GM12892 (cell line): ENCODE results near the gene SNHG17.
"Not testable (repeated sequence)": the region's sequence is repeated elsewhere in the genome, so short reads cannot be mapped to it uniquely, and the experiment has no call there.

Source experiments
- DNase-seq: peaks from one replicate; pipeline ENCODE4 v3.0.0; 2011; ENCODE audit not compliant: insufficient read length
- FAIRE-seq: peaks from 2 replicates; lab custom pipeline; 2011; peaks lifted over from hg19 to GRCh38; lab: Jason Lieb, UNC
- POLR2A ChIP-seq: IDR thresholded peaks from 2 replicates; pipeline ENCODE4 v1.6.1; 2011; ENCODE audit warnings: low read depth, low read length, control low read depth
- POLR2AphosphoS5 ChIP-seq: IDR thresholded peaks from 2 replicates; pipeline ENCODE4 v1.6.1; 2011; ENCODE audit warnings: low read depth, low read length, control low read depth
- TAF1 ChIP-seq: IDR thresholded peaks from 2 replicates; pipeline ENCODE4 v1.6.1; 2011; ENCODE audit warnings: low read depth, mild to moderate bottlenecking, control low read depth, low read length, borderline replicate concordance

SNHG17 gene

DNA sequence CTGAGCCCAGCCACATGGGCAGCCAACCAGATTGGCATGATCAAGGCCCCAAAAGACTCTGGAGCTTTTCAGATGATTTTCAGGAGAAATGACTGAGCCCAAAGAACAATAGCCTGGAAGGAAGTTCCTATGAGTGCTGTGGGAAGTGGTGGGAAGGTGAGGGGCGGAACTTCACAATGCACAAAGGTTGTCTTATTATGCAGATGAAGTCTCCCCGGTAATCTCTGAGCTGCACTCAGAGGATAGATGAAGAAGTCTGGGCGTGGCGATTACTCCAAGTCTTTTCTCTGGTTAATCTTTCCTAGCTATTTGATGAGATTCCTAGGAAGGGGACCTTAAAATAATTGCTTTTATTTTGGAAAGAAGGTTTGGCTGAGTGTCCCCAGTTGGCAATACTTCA is 52.0 kb downstream of the SNHG17 start:
- TF ChIP-seq TAF1 (no peak), POLR2AphosphoS5 (no peak), POLR2A (no peak)
- no peak for FAIRE-seq
- DNase-seq = no peak

DNA sequence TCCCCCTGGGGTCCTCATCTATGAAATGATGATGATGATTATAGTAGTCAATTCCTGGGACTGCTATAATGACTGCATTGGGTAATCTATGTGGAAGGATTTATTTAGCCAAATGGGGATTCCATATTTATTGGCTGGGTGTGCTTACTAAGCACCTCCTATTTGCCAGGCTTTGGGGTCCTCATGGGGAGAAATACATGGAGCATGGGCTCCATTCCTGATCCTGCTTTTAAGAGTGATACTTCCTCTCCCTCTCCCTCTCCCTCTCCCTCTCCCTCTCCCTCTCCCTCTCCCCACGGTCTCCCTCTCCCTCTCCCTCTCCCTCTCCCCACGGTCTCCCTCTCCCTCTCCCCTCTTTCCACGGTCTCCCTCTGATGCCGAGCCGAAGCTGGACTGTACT is 57.3 kb downstream of the SNHG17 start:
- FAIRE-seq, DNase-seq: not testable (repeated sequence)

DNA sequence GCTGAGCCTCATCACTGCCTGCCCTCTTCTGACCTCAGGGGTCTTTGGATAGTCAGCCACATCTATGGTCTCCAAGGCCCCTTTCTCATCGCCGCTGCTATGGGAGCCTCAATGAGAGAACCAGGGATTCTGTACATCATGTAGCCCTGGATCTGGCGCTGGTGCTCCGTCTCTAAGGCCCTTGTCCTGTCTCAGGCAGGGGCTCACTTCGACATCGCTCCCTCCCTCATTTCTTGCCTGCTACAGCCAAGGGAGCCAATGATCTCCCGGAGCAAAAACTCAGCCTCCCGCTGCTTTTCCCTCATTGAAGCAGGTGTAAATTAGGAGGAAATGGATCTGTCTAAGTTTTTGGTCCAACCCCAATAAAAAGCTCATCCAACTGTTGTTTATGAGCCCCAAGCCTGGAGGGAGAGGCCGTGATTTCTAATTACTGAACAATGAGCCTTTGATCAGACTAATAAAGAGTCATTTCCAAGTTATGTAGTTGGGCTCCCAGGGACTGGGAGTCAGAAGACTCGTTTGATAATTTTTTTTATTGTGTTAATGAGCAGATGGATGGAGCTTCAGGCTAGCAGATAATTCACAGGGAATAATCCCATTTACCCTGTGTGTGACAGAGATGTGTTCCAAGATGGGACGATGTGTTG is 58.0 kb downstream of the SNHG17 start:
- no peak for DNase-seq
- no peak for TF ChIP-seq POLR2A
- no peak for TF ChIP-seq POLR2AphosphoS5
- no peak for TF ChIP-seq TAF1
- FAIRE-seq = no peak

DNA sequence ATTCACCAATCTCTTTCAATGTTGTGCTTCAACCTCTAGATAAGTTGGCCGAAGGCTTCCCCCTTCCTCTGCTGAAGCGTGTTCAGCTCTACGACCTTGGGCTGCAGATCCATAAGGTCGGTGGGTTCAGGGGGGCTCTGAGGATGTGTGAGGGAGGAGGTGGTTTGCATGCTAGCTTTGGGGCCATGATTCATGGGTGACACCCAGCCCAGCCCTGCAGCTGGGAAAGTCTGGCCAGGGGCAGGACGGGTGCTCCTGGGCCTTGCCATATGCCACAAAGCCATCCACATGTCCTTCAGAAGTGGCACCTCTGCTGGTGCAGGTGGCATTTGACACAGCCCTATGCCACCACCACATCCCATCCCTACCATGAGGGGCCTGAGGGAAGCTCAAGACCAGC is 61.2 kb downstream of the SNHG17 start:
- FAIRE-seq (no peak), DNase-seq (no peak)

DNA sequence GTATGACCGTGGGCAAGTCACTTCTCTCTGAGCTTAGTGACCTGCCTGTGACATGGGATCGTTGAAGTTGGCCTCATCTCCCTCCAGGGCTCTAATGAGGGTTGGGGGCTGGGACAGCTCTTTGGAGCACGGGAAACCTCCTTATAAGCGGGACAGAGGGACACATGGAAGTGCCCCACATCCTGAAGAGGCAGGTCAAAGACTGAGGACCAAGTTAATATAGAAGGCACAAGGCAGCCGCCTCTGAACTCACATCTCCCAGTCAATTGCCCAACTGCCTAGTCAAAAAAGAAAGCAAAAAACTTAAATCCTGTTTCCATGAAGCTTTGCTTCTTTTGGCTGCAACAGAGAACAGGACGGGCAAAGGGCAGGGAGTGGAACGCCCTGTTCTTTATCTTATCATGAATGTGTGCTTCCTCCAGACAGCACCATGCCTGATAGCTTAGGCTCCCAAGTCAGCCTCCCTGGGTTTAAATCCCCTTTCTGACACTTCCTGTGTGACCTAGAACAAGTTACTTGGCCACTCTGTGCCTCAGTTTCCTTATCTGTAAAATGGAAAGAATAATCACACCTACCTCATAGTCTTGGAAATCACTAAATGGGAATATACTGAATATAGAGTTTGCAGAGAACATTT is 61.8 kb downstream of the SNHG17 start:
- DNase-seq (no peak), FAIRE-seq (no peak)
- no peak for TF ChIP-seq POLR2A
- no peak for TF ChIP-seq POLR2AphosphoS5
- TF ChIP-seq TAF1 = no peak

More for the DNA sequence above, 61.2 kb downstream of the SNHG17 start:
- TF ChIP-seq POLR2AphosphoS5 (no peak), TAF1 (no peak), POLR2A (no peak)

DNA sequence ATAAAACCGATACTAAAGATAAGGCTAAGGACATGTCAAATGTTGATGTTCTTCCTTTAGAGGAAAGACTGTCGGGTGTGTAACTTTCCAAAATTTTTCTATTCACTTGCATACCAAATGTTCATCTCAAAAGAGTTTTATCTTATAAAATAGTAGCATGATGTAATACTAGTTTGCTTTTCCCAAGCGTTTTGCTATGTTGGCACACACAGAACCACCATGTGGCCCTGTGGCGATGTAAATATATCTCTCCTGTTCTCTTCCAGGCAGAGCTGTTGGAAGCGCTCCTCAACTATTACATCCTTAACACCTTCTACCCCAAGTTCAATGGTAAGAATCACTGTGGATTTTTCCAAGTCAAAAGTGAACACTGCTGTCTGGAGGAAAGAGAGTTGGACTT is 62.3 kb downstream of the SNHG17 start:
- TF ChIP-seq TAF1 (no peak), POLR2A (no peak), POLR2AphosphoS5 (no peak)
- no peak for FAIRE-seq
- DNase-seq = no peak
